GM21515 (cell line): ENCODE data around the gene GLI1.
A peak's percentile ranks its signal among the peaks of the same experiment; 100 is the strongest.
"Not testable (repeated sequence)": the region's sequence is repeated elsewhere in the genome, so short reads cannot be mapped to it uniquely, and the experiment has no call there.

Experiments
- ATAC-seq: cut with Tn5 transposase; IDR thresholded peaks from one replicate; pipeline ENCODE4 v1.9.1; 2021; ENCODE audit not compliant: unreplicated experiment

GLI1 gene

DNA sequence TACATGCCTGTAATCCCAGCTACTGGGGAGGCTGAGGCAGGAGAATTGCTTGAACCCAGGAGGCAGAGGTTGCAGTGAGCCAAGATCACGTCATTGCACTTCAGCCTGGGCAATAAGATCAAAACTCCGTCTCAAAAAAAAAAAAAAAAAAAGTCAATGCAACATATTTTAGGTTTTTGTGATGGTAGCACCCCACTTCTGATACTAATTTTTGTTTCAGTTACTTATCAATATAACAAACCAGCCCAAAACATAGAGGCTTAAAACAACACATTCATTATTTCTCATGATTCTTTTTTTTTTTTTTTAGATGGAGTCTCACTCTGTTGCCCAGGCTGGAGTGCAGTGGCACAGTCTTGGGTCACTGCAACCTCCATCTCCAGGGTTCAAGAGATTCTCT lies 18.2 kb upstream of the GLI1 start:
- not testable (repeated sequence) for ATAC-seq

DNA sequence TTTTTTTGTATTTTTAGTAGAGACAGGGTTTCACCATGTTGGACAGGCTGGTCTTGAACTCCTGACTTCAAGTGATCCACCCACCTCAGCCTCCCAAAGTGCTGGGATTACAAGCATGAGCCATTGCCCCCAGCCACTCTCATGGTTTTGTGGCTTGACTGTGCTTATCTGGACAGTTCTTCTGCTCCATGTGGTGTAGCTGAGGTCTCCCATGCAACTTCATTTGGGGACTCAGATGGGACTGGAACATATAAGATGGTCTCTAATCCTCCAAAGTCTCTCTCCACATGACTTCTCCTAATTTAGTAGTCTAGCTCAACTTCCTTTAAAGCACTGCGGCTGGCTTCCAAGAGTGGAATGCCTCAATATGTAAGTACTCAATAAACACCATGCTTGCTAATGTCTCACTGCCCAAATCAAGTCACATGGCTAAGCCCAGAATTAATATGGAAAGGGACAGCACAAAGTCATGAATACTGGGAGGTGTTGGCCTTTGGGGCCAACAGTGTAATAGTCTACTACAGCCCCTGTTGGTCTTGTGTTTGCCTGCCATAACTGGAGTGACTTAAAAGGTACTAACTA lies 17.6 kb upstream of the GLI1 start:
- no peak for ATAC-seq

DNA sequence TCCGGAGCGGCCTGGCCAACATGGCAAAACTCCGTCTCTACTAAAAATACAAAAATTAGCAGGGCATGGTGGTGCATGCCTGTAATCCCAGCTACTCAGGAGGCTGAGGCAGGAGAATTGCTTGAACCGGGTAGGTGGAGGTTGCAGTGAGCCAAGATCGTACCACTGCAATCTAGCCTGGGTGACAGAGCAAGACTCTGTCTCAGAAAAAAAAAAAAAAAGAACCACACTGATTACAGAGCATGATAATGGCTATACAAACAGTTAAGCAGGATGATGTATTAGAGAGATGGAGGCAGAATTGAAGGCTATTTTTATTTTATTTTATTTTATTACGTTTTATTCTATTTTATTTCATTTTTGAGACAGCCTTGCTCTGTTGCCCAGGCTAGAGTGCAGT lies 15.2 kb upstream of the GLI1 start:
- ATAC-seq = not testable (repeated sequence)

DNA sequence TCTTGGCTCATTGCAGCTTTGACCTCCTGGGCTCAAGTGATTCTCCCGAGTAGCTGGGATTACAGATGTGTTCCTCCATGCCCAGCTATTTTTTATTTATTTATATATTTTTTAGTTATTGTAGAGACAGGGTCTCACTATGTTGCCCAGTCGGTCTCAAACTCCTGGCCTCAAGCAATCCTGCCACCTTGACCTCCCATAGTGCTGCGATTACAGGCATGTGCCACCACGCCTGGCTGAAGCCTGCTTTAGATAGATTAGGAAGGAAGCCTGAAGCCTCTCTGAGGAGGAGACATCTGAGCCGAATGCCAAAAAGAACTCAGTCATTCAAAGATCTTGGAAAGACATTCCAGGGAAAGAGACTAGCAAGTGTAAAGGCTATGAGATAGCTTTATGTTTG lies 14.8 kb upstream of the GLI1 start:
- no peak for ATAC-seq

DNA sequence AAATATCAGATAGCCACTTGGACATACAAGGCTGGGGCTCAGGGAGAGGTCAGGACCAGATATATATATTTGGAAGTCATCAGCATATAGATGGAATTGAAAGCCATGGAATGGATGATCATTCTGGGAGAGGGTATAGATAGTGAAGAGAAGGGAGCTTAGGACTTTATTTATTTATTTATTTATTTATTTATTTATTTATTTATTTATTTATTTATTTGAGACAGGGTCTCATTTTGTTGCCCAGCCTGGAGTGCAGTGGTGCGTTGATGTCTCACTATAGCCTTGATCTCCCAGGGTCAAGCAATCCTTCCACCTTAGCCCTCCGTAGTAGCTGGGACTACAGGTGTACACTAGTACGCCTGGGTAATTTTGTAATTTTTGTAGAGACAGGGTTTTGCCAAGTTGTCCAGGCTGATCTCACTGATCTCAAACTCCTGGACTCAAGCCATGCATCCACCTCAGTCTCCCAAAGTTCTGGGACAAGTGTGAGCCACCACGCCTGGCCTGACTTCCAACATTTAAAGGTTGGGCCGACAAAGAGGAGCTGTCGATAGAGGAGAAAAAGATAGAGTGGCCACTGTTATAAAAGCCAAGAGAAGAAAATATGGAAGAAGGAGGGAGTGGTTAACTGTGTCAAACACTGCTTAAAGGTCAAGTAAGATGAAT lies 13.2 kb upstream of the GLI1 start:
- ATAC-seq = no peak

DNA sequence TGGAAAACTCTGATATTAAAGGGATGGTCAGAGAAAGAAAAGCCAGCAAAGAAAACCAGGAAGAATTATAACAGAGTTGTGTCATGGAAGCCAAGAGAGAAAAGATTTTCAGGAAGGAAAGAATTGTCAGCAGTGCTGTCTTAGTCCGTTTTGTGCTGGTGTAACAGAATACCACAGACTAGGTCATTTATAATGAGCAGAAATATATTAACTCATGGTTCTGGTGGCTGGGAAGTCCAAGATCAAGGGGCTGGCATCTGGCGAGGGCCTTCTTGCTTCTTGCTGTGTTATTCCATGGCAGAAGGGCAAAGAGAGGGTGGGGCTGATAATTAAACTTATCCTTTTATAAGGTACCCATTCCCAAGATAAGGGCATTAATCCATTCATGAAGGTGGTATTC lies 10.9 kb upstream of the GLI1 start:
- no peak for ATAC-seq

DNA sequence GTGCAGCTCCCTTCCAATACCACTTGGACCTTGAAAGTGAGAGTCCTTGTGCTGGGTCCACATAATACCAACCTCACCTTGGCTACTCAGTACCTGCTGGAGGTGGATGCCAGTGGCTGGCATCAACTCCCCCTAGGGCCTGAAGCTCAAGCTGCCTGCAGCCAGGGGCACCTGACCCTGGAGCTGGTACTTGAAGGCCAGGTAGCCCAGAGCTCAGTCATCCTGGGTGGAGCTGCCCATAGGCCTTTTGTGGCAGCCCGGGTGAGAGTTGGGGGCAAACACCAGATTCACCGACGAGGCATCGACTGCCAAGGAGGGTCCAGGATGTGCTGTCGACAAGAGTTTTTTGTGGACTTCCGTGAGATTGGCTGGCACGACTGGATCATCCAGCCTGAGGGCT lies 10.2 kb upstream of the GLI1 start:
- ATAC-seq = no peak

DNA sequence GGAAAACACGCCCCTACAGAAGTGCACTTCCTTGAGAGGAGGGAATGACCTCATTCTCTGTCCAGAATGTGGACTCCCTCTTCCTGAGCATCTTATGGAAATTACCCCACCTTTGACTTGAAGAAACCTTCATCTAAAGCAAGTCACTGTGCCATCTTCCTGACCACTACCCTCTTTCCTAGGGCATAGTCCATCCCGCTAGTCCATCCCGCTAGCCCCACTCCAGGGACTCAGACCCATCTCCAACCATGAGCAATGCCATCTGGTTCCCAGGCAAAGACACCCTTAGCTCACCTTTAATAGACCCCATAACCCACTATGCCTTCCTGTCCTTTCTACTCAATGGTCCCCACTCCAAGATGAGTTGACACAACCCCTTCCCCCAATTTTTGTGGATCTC lies 9.5 kb upstream of the GLI1 start:
- no peak for ATAC-seq

DNA sequence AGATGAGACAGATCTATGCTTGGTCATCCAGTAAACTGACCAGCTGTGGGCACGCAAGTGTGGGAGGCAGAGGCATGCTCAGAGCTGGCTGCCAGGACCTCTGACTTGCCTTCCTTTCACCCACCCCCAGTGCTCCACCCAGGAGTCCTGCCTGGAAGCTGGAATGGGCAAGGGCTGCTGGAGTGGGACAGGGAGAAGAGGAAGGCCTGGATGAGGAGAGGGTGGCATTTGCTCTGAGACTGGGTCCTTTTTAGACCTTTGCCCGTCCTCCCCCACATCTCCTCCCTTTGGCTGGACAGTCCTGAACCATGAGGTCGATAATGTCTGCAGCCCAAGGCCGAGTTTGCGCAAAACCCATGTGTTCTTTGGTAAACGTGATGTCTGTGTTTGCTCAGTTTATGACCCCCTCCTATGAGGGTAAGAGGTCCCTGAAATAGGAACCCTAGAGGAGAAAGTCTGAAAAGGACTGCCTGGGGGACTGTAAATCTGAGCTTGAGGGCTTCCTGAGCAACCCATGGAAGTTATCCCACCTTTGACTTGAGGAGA lies 8.3 kb upstream of the GLI1 start:
- ATAC-seq = no peak

DNA sequence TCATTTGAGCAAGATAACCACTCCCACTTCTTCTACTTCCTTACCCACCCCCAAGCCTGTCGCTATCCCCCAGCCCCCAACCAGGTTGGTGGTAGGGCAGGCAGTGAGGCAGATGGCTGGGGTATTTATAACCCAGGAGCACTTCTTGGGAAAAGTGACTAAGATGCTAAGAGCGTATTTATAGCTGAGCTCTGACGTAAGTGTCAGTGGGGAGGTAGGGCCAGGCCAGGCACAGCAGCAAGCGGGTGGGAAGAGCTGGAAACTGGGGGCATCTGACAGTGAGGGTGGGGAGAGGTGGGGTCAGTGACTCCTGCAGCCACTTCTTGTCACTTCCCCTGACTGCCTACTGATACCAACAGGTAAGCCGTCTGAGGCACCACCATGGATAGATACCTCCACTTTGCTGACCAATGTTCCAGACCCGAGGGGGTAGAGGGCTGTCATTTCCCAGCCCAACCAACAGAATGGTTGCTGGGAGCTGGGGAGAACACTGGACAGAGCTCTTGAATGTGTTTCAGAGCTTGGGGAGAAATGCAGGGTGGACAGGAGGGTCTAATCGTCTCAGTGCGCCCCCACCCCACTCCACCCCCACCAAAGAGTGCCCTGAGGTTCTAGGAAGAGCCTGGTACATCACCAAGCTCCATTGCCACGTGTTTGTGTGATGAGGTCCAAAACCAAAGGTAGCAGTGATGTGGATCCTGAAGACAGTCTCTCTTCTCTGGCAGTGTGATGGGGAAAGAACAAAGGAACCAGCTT lies 7.2 kb upstream of the GLI1 start:
- no peak for ATAC-seq

DNA sequence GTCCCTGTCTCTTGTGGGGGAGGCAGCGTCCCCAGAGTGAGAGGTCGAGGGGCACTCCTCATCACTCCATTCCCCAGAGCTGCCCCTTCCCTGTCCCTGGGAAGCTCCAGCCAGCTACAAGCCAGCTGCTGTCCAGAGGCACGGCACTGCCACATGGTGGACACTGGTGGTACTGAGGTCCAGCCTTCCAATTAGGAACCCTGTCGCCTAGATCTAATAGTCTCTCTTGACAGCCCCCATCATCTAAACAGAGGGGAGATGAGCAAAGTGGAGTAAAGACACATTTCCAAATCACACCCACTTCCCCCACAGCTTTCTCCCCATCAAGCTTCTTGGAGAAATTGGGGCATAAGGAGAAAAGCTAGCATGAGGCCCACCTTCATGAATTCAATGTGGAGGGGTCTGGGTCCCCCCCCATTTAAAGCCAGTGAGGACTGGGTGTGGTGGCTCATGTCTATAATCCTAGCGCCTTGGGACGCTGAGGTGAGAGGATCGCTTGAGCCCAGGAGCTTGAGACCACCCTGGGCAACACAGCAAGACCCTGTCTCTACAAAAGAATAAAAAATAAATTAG lies 6.6 kb upstream of the GLI1 start:
- no peak for ATAC-seq

DNA sequence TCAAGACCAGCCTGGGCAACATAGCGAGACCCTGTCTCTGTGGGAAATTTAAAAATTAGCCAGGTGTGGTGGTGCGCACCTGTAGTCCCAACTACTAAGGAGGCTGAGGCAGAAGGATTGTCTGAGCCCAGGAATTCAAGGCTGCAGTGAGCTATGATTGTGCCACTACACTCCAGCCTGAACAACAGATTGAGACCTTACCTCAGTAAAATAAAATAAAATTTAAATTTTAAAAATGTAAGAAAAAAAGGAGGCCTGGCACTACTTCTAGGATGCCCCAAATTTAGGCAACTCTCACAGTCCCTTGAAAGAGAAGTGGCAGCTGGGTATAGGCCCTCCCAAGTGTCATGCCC lies 5.4 kb upstream of the GLI1 start:
- ATAC-seq = no peak

DNA sequence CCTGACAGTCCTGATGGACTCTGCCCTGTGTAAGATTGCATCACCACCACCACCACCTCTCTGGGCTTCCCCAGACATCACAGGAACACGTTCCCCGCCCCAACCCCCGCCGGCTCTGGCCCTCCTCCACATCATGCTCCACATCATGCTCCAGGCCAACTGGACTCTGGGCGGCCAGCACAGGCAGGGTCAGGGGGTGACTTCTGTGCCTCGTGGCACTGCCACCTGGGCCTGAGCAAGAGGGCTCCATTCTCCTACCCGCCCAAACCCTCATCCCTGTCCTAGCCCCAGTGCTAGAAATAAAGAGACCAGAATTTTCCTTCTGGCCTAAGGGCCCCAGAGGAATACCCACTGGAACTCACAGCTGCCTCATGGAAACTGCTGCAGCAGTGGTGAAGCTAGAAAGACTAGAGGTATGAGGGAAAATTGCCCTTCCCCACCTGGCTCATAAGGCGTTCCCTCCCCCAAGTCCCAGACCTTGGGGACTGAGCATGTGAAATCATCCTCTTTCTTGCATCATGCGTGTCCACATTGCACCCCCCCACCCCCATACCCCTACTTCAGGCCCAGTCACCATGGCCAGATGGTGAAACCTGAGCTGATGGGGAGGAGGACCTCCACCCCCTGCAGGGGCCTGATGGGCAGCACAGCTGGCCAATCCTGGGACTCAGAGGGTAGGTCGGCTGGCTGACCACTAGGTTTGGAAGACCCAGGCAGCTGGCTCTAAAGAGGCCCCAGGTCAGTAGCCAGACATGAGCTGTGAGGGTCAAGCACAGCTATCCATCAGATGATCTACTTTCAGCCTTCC lies 4.8 kb upstream of the GLI1 start, which contains the start of gene INHBE:
Gene INHBE, plus strand, starts transcription at position 742 of the 808 bp plus-strand sequence. CDS start 230 bp downstream, outside the sequence.
- no peak for ATAC-seq

DNA sequence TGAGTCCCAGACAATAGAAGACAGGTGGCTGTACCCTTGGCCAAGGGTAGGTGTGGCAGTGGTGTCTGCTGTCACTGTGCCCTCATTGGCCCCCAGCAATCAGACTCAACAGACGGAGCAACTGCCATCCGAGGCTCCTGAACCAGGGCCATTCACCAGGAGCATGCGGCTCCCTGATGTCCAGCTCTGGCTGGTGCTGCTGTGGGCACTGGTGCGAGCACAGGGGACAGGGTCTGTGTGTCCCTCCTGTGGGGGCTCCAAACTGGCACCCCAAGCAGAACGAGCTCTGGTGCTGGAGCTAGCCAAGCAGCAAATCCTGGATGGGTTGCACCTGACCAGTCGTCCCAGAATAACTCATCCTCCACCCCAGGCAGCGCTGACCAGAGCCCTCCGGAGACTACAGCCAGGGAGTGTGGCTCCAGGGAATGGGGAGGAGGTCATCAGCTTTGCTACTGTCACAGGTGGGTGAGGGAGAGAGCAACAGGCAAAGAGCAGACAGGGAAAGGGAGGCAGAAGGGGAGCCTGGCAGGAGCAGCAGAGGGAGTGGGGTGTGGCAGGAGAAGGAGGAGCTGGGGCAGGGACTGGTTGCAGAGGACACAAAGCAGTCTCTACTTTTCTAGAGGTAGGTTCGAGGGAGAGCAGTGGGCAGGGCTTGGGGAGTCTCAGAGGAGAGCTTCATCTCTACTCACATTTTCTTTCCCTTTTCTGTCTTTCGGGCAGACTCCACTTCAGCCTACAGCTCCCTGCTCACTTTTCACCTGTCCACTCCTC lies 4.0 kb upstream of the GLI1 start:
- no peak for ATAC-seq

DNA sequence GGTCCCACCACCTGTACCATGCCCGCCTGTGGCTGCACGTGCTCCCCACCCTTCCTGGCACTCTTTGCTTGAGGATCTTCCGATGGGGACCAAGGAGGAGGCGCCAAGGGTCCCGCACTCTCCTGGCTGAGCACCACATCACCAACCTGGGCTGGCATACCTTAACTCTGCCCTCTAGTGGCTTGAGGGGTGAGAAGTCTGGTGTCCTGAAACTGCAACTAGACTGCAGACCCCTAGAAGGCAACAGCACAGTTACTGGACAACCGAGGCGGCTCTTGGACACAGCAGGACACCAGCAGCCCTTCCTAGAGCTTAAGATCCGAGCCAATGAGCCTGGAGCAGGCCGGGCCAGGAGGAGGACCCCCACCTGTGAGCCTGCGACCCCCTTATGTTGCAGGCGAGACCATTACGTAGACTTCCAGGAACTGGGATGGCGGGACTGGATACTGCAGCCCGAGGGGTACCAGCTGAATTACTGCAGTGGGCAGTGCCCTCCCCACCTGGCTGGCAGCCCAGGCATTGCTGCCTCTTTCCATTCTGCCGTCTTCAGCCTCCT lies 3.4 kb upstream of the GLI1 start:
- ATAC-seq = no peak

DNA sequence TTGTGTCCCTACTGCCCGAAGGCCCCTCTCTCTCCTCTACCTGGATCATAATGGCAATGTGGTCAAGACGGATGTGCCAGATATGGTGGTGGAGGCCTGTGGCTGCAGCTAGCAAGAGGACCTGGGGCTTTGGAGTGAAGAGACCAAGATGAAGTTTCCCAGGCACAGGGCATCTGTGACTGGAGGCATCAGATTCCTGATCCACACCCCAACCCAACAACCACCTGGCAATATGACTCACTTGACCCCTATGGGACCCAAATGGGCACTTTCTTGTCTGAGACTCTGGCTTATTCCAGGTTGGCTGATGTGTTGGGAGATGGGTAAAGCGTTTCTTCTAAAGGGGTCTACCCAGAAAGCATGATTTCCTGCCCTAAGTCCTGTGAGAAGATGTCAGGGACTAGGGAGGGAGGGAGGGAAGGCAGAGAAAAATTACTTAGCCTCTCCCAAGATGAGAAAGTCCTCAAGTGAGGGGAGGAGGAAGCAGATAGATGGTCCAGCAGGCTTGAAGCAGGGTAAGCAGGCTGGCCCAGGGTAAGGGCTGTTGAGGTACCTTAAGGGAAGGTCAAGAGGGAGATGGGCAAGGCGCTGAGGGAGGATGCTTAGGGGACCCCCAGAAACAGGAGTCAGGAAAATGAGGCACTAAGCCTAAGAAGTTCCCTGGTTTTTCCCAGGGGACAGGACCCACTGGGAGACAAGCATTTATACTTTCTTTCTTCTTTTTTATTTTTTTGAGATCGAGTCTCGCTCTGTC lies 2.7 kb upstream of the GLI1 start:
- no peak for ATAC-seq

DNA sequence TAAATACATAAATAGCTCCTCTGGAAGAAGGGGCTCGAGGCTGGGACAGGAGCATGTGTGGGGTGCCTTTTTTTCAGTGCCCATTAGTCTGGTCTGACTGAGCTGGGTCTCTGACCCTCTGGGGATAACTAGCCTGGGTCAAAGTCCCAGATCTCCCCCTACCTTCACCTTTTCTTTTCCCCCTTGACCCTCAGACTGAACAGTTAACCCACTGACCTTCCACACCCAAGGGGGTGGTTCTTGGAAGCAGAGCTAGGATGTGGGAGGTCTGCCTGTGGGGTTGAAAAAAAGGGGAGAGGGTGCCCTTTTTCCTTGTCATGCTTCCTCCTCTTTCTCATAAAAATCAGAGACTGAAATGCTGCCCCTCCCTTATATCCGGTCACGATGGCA lies 925 bp upstream of the GLI1 start:
- ATAC-seq = no peak

DNA sequence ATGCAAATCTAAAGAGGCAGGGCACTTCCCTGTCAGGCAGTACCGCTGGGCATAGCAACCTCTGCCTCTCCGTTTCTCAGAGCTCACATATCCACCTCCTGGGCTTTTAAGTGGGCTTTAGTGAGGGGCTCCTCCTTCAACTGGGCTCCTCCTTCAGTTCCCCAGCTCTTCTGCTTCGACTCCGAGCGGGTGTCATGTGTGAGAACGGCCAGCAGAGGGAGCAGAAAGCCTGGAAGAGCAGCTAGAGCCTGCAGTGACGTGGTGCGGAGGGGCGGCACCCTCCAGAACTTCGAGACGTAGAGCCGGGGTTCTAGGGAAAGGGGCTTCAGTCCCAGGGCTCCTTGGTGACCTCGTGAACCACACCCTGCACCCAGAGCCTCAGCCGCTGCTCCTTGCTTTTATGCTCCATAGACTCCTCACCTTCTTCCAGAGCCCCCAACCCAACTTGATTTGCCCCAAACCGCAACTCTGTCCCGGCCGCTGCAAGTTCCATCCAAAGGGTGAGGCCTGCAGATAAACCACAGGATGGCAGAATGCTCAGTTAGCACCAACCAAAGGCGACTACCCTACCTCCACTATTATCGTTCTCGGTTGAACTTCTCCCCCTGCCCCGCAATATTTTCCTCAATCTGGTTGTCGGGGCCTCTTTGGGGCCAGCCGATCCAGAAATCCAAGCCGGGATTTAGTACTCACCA lies 383 bp upstream of the GLI1 start:
- ATAC-seq = peak; percentile 60

DNA sequence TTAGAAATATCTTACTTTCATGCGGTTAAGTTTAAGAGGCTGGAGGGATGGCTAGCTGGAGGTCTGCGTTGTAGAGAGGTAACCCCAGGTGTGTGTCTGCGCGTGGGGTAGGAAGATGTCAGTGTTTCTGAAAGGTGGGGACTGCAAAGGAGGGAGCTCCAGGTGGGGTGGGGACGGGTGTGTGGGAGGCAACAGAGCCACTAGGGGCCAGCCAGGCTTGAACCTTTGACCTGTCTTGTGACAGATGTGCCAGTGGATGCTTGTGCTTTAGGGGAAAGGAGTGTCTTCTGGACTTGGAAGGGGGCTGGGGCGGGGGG lies 841 bp downstream of the GLI1 start:
- no peak for ATAC-seq
